HEK293T (cell line): ENCODE data around the gene SLC25A21.
A peak's percentile ranks its signal among the peaks of the same experiment; 100 is the strongest.

Experiments
- CTCF ChIA-PET: fragments of 350-600 bp; formaldehyde crosslinking; extraction: SDS; loops from one replicate; lab custom pipeline; 2021; ENCODE audit warnings: antibody characterized with exemption, inconsistent platforms; lab: Yijun Ruan, JAX
- POLR2A ChIA-PET: fragments of 350-600 bp; formaldehyde crosslinking; extraction: SDS; loops from one replicate; lab custom pipeline; 2020; ENCODE audit warnings: antibody characterized with exemption, inconsistent platforms; lab: Yijun Ruan, JAX
- DNase-seq: peaks from one replicate; pipeline ENCODE4 v3.0.0; 2012; ENCODE audit warnings: mixed read lengths; ENCODE audit errors: extremely low spot score
- ARNT ChIP-seq: fragments of 450-650 bp; IDR thresholded peaks from 2 replicates; pipeline ENCODE4 v1.6.1; 2017; ENCODE audit warnings: mild to moderate bottlenecking
- BHLHE40 ChIP-seq: fragments of 450-650 bp; IDR thresholded peaks from 2 replicates; pipeline ENCODE4 v1.6.1; 2016; ENCODE audit warnings: mild to moderate bottlenecking, moderate library complexity, borderline replicate concordance
- CTBP1 ChIP-seq: fragments of 450-650 bp; IDR thresholded peaks from 2 replicates; pipeline ENCODE4 v1.6.1; 2016; ENCODE audit warnings: borderline replicate concordance
- ELF4 ChIP-seq: fragments of 450-650 bp; IDR thresholded peaks from 2 replicates; pipeline ENCODE4 v1.6.1; 2017; ENCODE audit warnings: antibody characterized with exemption
- FOXA1 ChIP-seq: fragments of 450-650 bp; IDR thresholded peaks from 2 replicates; pipeline ENCODE4 v1.6.1; 2016; ENCODE audit warnings: mild to moderate bottlenecking
- FOXK2 ChIP-seq: fragments of 450-650 bp; IDR thresholded peaks from 2 replicates; pipeline ENCODE4 v1.6.1; 2016; ENCODE audit warnings: mild to moderate bottlenecking
- FOXM1 ChIP-seq: fragments of 450-650 bp; IDR thresholded peaks from 2 replicates; pipeline ENCODE4 v1.6.1; 2017; ENCODE audit warnings: mild to moderate bottlenecking, borderline replicate concordance
- HDGF ChIP-seq: fragments of 450-650 bp; IDR thresholded peaks from 2 replicates; pipeline ENCODE4 v1.6.1; 2017; ENCODE audit warnings: antibody characterized with exemption, borderline replicate concordance
- L3MBTL2 ChIP-seq: fragments of 450-650 bp; conservative IDR thresholded peaks from 2 replicates; pipeline ENCODE4 v1.6.1; 2016; ENCODE audit warnings: mild to moderate bottlenecking
- LEF1 ChIP-seq: fragments of 450-650 bp; IDR thresholded peaks from 2 replicates; pipeline ENCODE4 v1.6.1; 2017; ENCODE audit warnings: mild to moderate bottlenecking, borderline replicate concordance
- NFRKB ChIP-seq: fragments of 450-650 bp; IDR thresholded peaks from 2 replicates; pipeline ENCODE4 v1.6.1; 2016; ENCODE audit warnings: mild to moderate bottlenecking, moderate library complexity
- PKNOX1 ChIP-seq: fragments of 450-650 bp; IDR thresholded peaks from 2 replicates; pipeline ENCODE4 v1.6.1; 2016
- SP1 ChIP-seq: fragments of 450-650 bp; IDR thresholded peaks from 2 replicates; pipeline ENCODE4 v1.6.1; 2017
- SUZ12 ChIP-seq: fragments of 450-650 bp; IDR thresholded peaks from 2 replicates; pipeline ENCODE4 v1.6.1; 2016; ENCODE audit warnings: mild to moderate bottlenecking
- TARDBP ChIP-seq: fragments of 450-650 bp; IDR thresholded peaks from 2 replicates; pipeline ENCODE4 v1.6.1; 2016
- ZNF384 ChIP-seq: fragments of 450-650 bp; IDR thresholded peaks from 2 replicates; pipeline ENCODE4 v1.6.1; 2016

SLC25A21 gene

GRCh38 chr14:36664322-36665193 lies 507.8 kb downstream of the SLC25A21 start:
- DNase-seq, result no peak
- ChIA-PET POLR2A (no interaction called here), CTCF (interaction anchor here (0.7 kb wide), 1 partner anchor 42 kb away, joined by 4 read pairs; no protein-coding TSS in a partner anchor)
- TF ChIP-seq FOXK2 (no peak), ELF4 (no peak), FOXM1 (no peak), HDGF (no peak), BHLHE40 (no peak), ZNF384 (no peak)

- ChIA-PET POLR2A (no interaction called here), CTCF (no interaction called here)
- DNase-seq, result no peak
- TF ChIP-seq ARNT (no peak), PKNOX1 (no peak), SP1 (no peak), FOXK2 (no peak), ELF4 (no peak), FOXM1 (no peak), TARDBP (no peak), L3MBTL2 (no peak), CTBP1 (no peak), LEF1 (no peak), HDGF (no peak), BHLHE40 (no peak), ZNF384 (no peak), SUZ12 (no peak), FOXA1 (no peak), NFRKB (no peak)
Observed at GRCh38 chr14:36663404-36664321, 508.7 kb downstream of the SLC25A21 start.

GRCh38 chr14:36662543-36663403 lies 509.6 kb downstream of the SLC25A21 start:
- ChIA-PET POLR2A (interaction anchor here (1.5 kb wide), 1 partner anchor 13 kb away, joined by 17 read pairs; no protein-coding TSS in a partner anchor), CTCF (interaction anchor here (0.6 kb wide), 1 partner anchor 23 kb away, joined by 3 read pairs; no protein-coding TSS in a partner anchor)
- DNase-seq, result no peak
- 0 out of 2 replicates have a peak, but pooled peaks have one; percentile 6 for TF ChIP-seq L3MBTL2
- TF ChIP-seq ARNT, result no peak
- no peak for TF ChIP-seq BHLHE40
- no peak for TF ChIP-seq LEF1
- TF ChIP-seq HDGF, result no peak
- TF ChIP-seq FOXA1, result no peak
- no peak for TF ChIP-seq NFRKB

- no peak for DNase-seq
- ChIA-PET POLR2A (interaction anchor here (1.0 to 1.5 kb wide), 2 partner anchors 13 to 271 kb away, joined by 5 to 17 read pairs; no protein-coding TSS in a partner anchor), CTCF (interaction anchor here (0.6 to 1.1 kb wide), 2 partner anchors 24 to 85 kb away, joined by 3 to 6 read pairs; no protein-coding TSS in a partner anchor)
- no peak for TF ChIP-seq NFRKB
- TF ChIP-seq L3MBTL2, result peak; percentile 49; the same call in 1 of the 2 replicates
Observed at GRCh38 chr14:36662258-36662542, 510.2 kb downstream of the SLC25A21 start.

- ChIA-PET CTCF (interaction anchor here (0.6 to 1.1 kb wide), 4 partner anchors 13 to 481 kb away, joined by 3 to 6 read pairs (median 4); no protein-coding TSS in a partner anchor), POLR2A (interaction anchor here (0.9 to 1.5 kb wide), 5 partner anchors 11 to 481 kb away, joined by 3 to 17 read pairs (median 3); no protein-coding TSS in a partner anchor)
- peak; percentile 94 for DNase-seq
- peak; percentile 99 for TF ChIP-seq PKNOX1
- no peak for TF ChIP-seq ELF4
- TF ChIP-seq SUZ12, result no peak
Observed at GRCh38 chr14:36661506-36662257, 510.7 kb downstream of the SLC25A21 start, which contains the start of gene PAX9. TSS of gene PAX9 (plus strand) at chr14:36661860. CDS start at chr14:36662090, 230 bp downstream.
